A549 (cell line): ENCODE data around the gene IQGAP2.

Source experiments
- CTCF ChIP-seq: fragments of >200 bp; sonication (Bioruptor Twin); formaldehyde crosslinking; IDR thresholded peaks from 3 replicates; pipeline ENCODE4 v1.5.1; 2016
- JUNB ChIP-seq: fragments of >200 bp; sonication (Bioruptor Twin); formaldehyde crosslinking; IDR thresholded peaks from 2 replicates; pipeline ENCODE4 v1.6.1; 2016
- POLR2A ChIP-seq: IDR thresholded peaks from 2 replicates; pipeline ENCODE4 v1.6.1; 2012; ENCODE audit warnings: mild to moderate bottlenecking, low read length
- SMC3 ChIP-seq: fragments of >200 bp; sonication (Bioruptor Twin); formaldehyde crosslinking; IDR thresholded peaks from 3 replicates; pipeline ENCODE4 v1.6.1; 2018; ENCODE audit warnings: inconsistent platforms

GRCh38 chr5:76468635-76469425 lies 65.7 kb downstream of the IQGAP2 start:
- TF ChIP-seq SMC3 (no peak), POLR2A (no peak), JUNB (no peak), CTCF (no peak)
